B cell (primary cell): ENCODE measurements around the gene OVCA2.

ENCODE experiments used
- CTCF ChIP-seq: fragments of 200-600 bp; IDR thresholded peaks from one replicate; pipeline ENCODE4 v1.8.0; 2022; ENCODE audit warnings: antibody characterized with exemption, mild to moderate bottlenecking
- EZH2 ChIP-seq: IDR thresholded peaks from 2 replicates; pipeline ENCODE4 v1.6.1; 2012; ENCODE audit warnings: borderline replicate concordance, low read depth, mild to moderate bottlenecking, moderate library complexity, low read length; ENCODE audit not compliant: insufficient read depth, poor library complexity, severe bottlenecking

GRCh38 chr17:2081564-2081963, 39.7 kb downstream of the OVCA2 start:
- TF ChIP-seq CTCF (no peak), EZH2 (no peak)
